HepG2 (cell line): ENCODE data around the gene TMEM150C. TPM values are rescaled to one million over a fixed set of nuclear protein-coding genes. Genes with fewer than 3 reads are reported as not detected.
A peak's percentile ranks its signal among the peaks of the same experiment; 100 is the strongest.

Experiments
- ATAC-seq: fragments of 200-7000 bp; cut with Tn5 transposase; 3 replicates; pipeline ENCODE4 v1.9.1; 2020; ENCODE audit warnings: mild to moderate bottlenecking, moderate library complexity
- BruUV-seq: library from RNA; stranded (reverse); fragments of 400-500 nt; replicated peaks from 2 replicates; lab custom pipeline; 2021; lab: Mats Ljungman, UMichigan
- CTCF ChIA-PET: fragments of 300-600 bp; formaldehyde crosslinking; extraction: SDS; loops from one replicate; lab custom pipeline; 2021; ENCODE audit warnings: low total read pairs, inconsistent platforms, low intra/inter-chr PET ratio; lab: Yijun Ruan, JAX
- POLR2A ChIA-PET: fragments of 350-600 bp; sonication (Branson Sonifier 250); formaldehyde crosslinking; loops from one replicate; lab custom pipeline; 2020; ENCODE audit warnings: antibody characterized with exemption, inconsistent platforms; lab: Yijun Ruan, JAX
- DNase-seq: peaks from one replicate; pipeline ENCODE4 v3.0.0-alpha.2; 2015; ENCODE audit warnings: low spot score
- FAIRE-seq: peaks from 3 replicates; lab custom pipeline; 2011; peaks lifted over from hg19 to GRCh38; lab: Jason Lieb, UNC
- H2AFZ ChIP-seq: one replicate; pipeline ENCODE4 v1.6.1; 2011; ENCODE audit warnings: low read length, inconsistent platforms
- H3K27ac ChIP-seq: fragments of 300-600 bp; 3 replicates; pipeline ENCODE4 v1.8.0; 2011; ENCODE audit warnings: mixed run types, mild to moderate bottlenecking, mixed read lengths, low read length, inconsistent platforms; ENCODE audit not compliant: insufficient read depth; ENCODE audit errors: extremely low read length
- H3K27me3 ChIP-seq, 2 experiments: fragments of 200-600 bp in 1 of 2; 2 replicates in 1 of 2; 3 replicates in 1 of 2; pipeline versions ENCODE4 v1.6.0 to v1.8.0; 2011; ENCODE audit warnings: low read length in 2 of 2, mild to moderate bottlenecking in 2 of 2, moderate library complexity in 2 of 2, inconsistent platforms in 1 of 2; ENCODE audit not compliant: insufficient read depth in 2 of 2, control insufficient read depth in 1 of 2
- H3K36me3 ChIP-seq, 2 experiments: fragments of 200-600 bp in 1 of 2; replicated peaks in 1 of 2; 2 replicates in 1 of 2; 3 replicates in 1 of 2; pipeline versions ENCODE4 v1.5.1 to v1.8.0; 2011; ENCODE audit warnings: low read length in 2 of 2, inconsistent platforms in 1 of 2; ENCODE audit not compliant: insufficient read depth in 2 of 2, control insufficient read depth in 1 of 2
- H3K4me1 ChIP-seq: 2 replicates; pipeline ENCODE4 v1.5.1; 2012; ENCODE audit warnings: low read length, inconsistent platforms; ENCODE audit not compliant: insufficient read depth
- H3K4me2 ChIP-seq: 2 replicates; pipeline ENCODE4 v1.6.0; 2011; ENCODE audit warnings: low read depth, low read length, inconsistent platforms
- H3K4me3 ChIP-seq, 3 experiments: fragments of 200-600 bp in 1 of 3; sonication (generic), shearing (Covaris generic) in 1 of 3; replicated peaks in 1 of 3; 2 replicates each; pipeline ENCODE4 v1.5.1; 2011 to 2016; ENCODE audit warnings: low read length in 3 of 3, inconsistent platforms in 2 of 3, low read depth in 2 of 3, mild to moderate bottlenecking in 2 of 3, control low read depth in 1 of 3, mixed read lengths in 1 of 3; ENCODE audit not compliant: insufficient read depth in 1 of 3
- H3K79me2 ChIP-seq: one replicate; pipeline ENCODE4 v1.6.1; 2011; ENCODE audit warnings: low read length, inconsistent platforms; ENCODE audit not compliant: insufficient read depth
- H3K9ac ChIP-seq: 2 replicates; pipeline ENCODE4 v1.6.0; 2011; ENCODE audit warnings: mild to moderate bottlenecking, low read depth, low read length, inconsistent platforms; ENCODE audit not compliant: insufficient read depth
- H3K9me3 ChIP-seq: 2 replicates; pipeline ENCODE4 v1.5.1; 2012; ENCODE audit warnings: mild to moderate bottlenecking, low read length
- H4K20me1 ChIP-seq: 2 replicates; pipeline ENCODE4 v1.6.0; 2011; ENCODE audit warnings: inconsistent platforms, mild to moderate bottlenecking, low read length, moderate library complexity; ENCODE audit not compliant: insufficient read depth
- CTCF ChIP-seq: sonication (generic); formaldehyde crosslinking; IDR thresholded peaks from 2 replicates; pipeline ENCODE4 v1.5.0; 2020; ENCODE audit warnings: mild to moderate bottlenecking, missing genetic modification reagents, moderate library complexity
- FOXA1 ChIP-seq, 2 experiments: fragments of 450-650 bp in 1 of 2; sonication (generic) in 1 of 2; formaldehyde crosslinking in 1 of 2; IDR thresholded peaks; 2 replicates each; pipeline versions ENCODE4 v1.4.0 to v1.6.1; 2016 to 2020; ENCODE audit warnings: missing genetic modification reagents in 1 of 2
- FOXC1 ChIP-seq: sonication (generic); formaldehyde crosslinking; IDR thresholded peaks from 2 replicates; pipeline ENCODE4 v1.8.0; 2022; ENCODE audit warnings: mild to moderate bottlenecking, missing genetic modification reagents, borderline replicate concordance
- KMT2B ChIP-seq: IDR thresholded peaks from 2 replicates; pipeline ENCODE4 v1.6.1; 2016; ENCODE audit warnings: missing genetic modification reagents, missing compliant biosample characterization
- RAD21 ChIP-seq: fragments of 450-650 bp; formaldehyde crosslinking; IDR thresholded peaks from 2 replicates; pipeline ENCODE4 v1.5.0; 2020; ENCODE audit warnings: mild to moderate bottlenecking
- RFX1 ChIP-seq: fragments of 450-650 bp; IDR thresholded peaks from 2 replicates; pipeline ENCODE4 v1.6.1; 2017
- TBL1XR1 ChIP-seq: fragments of 150-350 bp; IDR thresholded peaks from 2 replicates; pipeline ENCODE4 v1.6.1; 2014; ENCODE audit warnings: borderline replicate concordance, low read length; ENCODE audit not compliant: partially characterized antibody
- ZBTB38 ChIP-seq: sonication (generic); formaldehyde crosslinking; IDR thresholded peaks from 2 replicates; pipeline ENCODE4 v1.5.1; 2020; ENCODE audit warnings: mild to moderate bottlenecking, missing genetic modification reagents
- ZFP36 ChIP-seq: fragments of 150-350 bp; IDR thresholded peaks from 2 replicates; pipeline ENCODE4 v1.6.1; 2018; ENCODE audit warnings: borderline replicate concordance, low read length, low read depth; ENCODE audit not compliant: partially characterized antibody
- ZNF121 ChIP-seq: sonication (generic); formaldehyde crosslinking; IDR thresholded peaks from 2 replicates; pipeline ENCODE4 v1.5.0; 2020; ENCODE audit warnings: mild to moderate bottlenecking, missing genetic modification reagents
- ZNF263 ChIP-seq: sonication (generic); formaldehyde crosslinking; IDR thresholded peaks from 2 replicates; pipeline ENCODE4 v1.4.0; 2020; ENCODE audit warnings: missing genetic modification reagents
- ZNF280D ChIP-seq: sonication (generic); formaldehyde crosslinking; IDR thresholded peaks from 2 replicates; pipeline ENCODE4 v1.5.1; 2020; ENCODE audit warnings: mild to moderate bottlenecking, missing genetic modification reagents
- ZNF34 ChIP-seq: sonication (generic); formaldehyde crosslinking; IDR thresholded peaks from 2 replicates; pipeline ENCODE4 v1.4.0; 2020; ENCODE audit warnings: mild to moderate bottlenecking, missing genetic modification reagents, borderline replicate concordance
- ZNF431 ChIP-seq: sonication (generic); formaldehyde crosslinking; IDR thresholded peaks from 2 replicates; pipeline ENCODE4 v1.9.0; 2022; ENCODE audit warnings: missing genetic modification reagents, low read depth, mild to moderate bottlenecking, borderline replicate concordance
- ZNF550 ChIP-seq: sonication (generic); formaldehyde crosslinking; IDR thresholded peaks from 2 replicates; pipeline ENCODE4 v1.4.0; 2020; ENCODE audit warnings: mild to moderate bottlenecking, missing genetic modification reagents, borderline replicate concordance
- WGBS: methylation state at CpG from one replicate; pipeline ENCODE4 v1.1.6; 2017; ENCODE audit warnings: low lambda C conversion rate; 5-methylcytosine and 5-hydroxymethylcytosine counted together
- in situ Hi-C: cut with HindIII; loops from 2 replicates; pipeline ENCODE4 v1.10.0; 2017; ENCODE audit warnings: low pct_unique_long_range_greater_than_20kb; ENCODE audit not compliant: extremely low pct_ligation_motif_present
- intact Hi-C: fragments of 100-400 bp; cut with micrococcal nuclease; formaldehyde crosslinking; loops from one replicate; pipeline ENCODE4 v1.10.0; 2022; ENCODE audit not compliant: unreplicated experiment
- polyA plus RNA-seq, 8 experiments: library from polyadenylated mRNA; depleted of rRNA in 3 of 8; stranded (reverse) in 7 of 8; unstranded in 1 of 8; fragments of >200 nt; fragmentation: Illumina TruSeq in 4 of 8; extraction: Trizol in 4 of 8; gene quantifications; 2 replicates each; pipeline versions ENCODE4 v1.2.1 to v1.2.3, GENCODE V29; 2011 to 2016; ENCODE audit warnings: low read depth in 4 of 8, missing spikeins in 1 of 8, mixed read lengths in 1 of 8; ENCODE audit not compliant: insufficient read depth in 1 of 8
- total RNA-seq, 5 experiments: library from RNA; depleted of rRNA; stranded (reverse); fragments of >200 nt; fragmentation: Illumina TruSeq; extraction: Trizol; gene quantifications; 2 replicates each; pipeline ENCODE4 v1.2.3, GENCODE V29; 2016; ENCODE audit warnings: low read depth in 1 of 5

TMEM150C gene
- total and polyA plus RNA-seq, 2 of the 13 experiments (the other 11 are each of a cell fraction or from before 2014, with no cell fraction given) = 0.33 to 0.42 TPM

GRCh38 chr4:82529322-82529721 lies 32.5 kb downstream of the TMEM150C start:
- Histone ChIP-seq H3K4me2 (no peak overlapping the region), H3K79me2 (no peaks in the 10 kb centered on the region), H3K4me1 (peaks cover 93% of the 10 kb centered on the region), H3K9me3 (no peaks in the 10 kb centered on the region), H3K27me3 (no peaks in the 10 kb centered on the region), H4K20me1 (no peaks in the 10 kb centered on the region), H3K27ac (no peak overlapping the region), H2AFZ (no peak overlapping the region), H3K9ac (no peak overlapping the region), H3K4me3 (no peak overlapping the region), H3K36me3 (no peaks in the 10 kb centered on the region)
- no peak for DNase-seq
- FAIRE-seq = no peak
- TF ChIP-seq ZFP36 (no peak), ZNF121 (CRISPR knock-in tag) (peak; percentile 86; the same call in 1 of the 2 replicates)
- intact Hi-C loops (no loop called here), in situ Hi-C loops (no loop called here)
- ATAC-seq = no peak
- CTCF ChIA-PET = no interaction called here
- POLR2A ChIA-PET = no interaction called here
- no TSS peak for BruUV-seq
- 70% methylated on average over 3 of the region's 3 CpGs for WGBS

- Histone ChIP-seq H3K36me3 (no peaks in the 10 kb centered on the region), H2AFZ (no peak overlapping the region), H3K4me1 (peaks cover 93% of the 10 kb centered on the region), H3K4me2 (no peak overlapping the region), H4K20me1 (no peaks in the 10 kb centered on the region), H3K79me2 (no peaks in the 10 kb centered on the region), H3K4me3 (no peak overlapping the region), H3K9ac (no peak overlapping the region), H3K27ac (no peak overlapping the region), H3K9me3 (no peaks in the 10 kb centered on the region), H3K27me3 (no peaks in the 10 kb centered on the region)
- no TSS peak for BruUV-seq
- 36% methylated on average over 4 of the region's 4 CpGs for WGBS
- FAIRE-seq (no peak), ATAC-seq (peak; percentile 68), DNase-seq (peak; percentile 23)
- CTCF ChIA-PET = no interaction called here
- intact Hi-C loops (no loop called here), in situ Hi-C loops (no loop called here)
- POLR2A ChIA-PET = no interaction called here
- no peak for TF ChIP-seq ZNF280D (CRISPR knock-in tag)
- no peak for TF ChIP-seq TBL1XR1
- TF ChIP-seq FOXA1 (IDR thresholded peaks at IDR 0.05) = no peak
- no peak for TF ChIP-seq FOXA1 (CRISPR knock-in tag; IDR thresholded peaks at IDR 0.05)
- TF ChIP-seq ZNF34 = no peak
- peak; percentile 43 for TF ChIP-seq RAD21 (CRISPR knock-in tag)
- TF ChIP-seq CTCF (CRISPR knock-in tag) = peak; percentile 71
- peak; percentile 85 for TF ChIP-seq ZNF263 (CRISPR knock-in tag)
- no peak for TF ChIP-seq FOXC1 (CRISPR knock-in tag)
- no peak for TF ChIP-seq ZNF550 (CRISPR knock-in tag)
- no peak for TF ChIP-seq ZNF431 (CRISPR knock-in tag)
- TF ChIP-seq RFX1 = no peak
- TF ChIP-seq KMT2B (CRISPR knock-in tag) = no peak
- no peak for TF ChIP-seq ZBTB38 (CRISPR knock-in tag)
These were observed 32.9 kb downstream of the TMEM150C start for GRCh38 chr4:82528868-82529267.
